Activated CD4-positive, alpha-beta T cell treated with anti-CD3 and anti-CD28 coated beads, Interleukin-2, amount 10 ng/mL, durations not matched to agents 7 days and 5 days (primary cell): ENCODE results near the gene MAST4. TPM values are rescaled to one million over a fixed set of nuclear protein-coding genes. Genes with fewer than 3 reads are reported as not detected.

Experiments
- CTCF ChIA-PET: fragments of 350-600 bp; sonication (Branson Sonifier 250); formaldehyde crosslinking; loops from one replicate; lab custom pipeline; 2021; ENCODE audit warnings: antibody characterized with exemption; lab: Charles Lee
- POLR2A ChIA-PET: fragments of 350-600 bp; sonication (Branson Sonifier 250); formaldehyde crosslinking; loops from one replicate; lab custom pipeline; 2021; ENCODE audit warnings: antibody characterized with exemption; lab: Charles Lee
- DNase-seq: peaks from one replicate; pipeline ENCODE4 v3.0.0-alpha.2; 2020
- H3K27ac Mint-ChIP-seq: one replicate; pipeline ENCODE4 v1.8.0; 2021; ENCODE audit warnings: mild to moderate bottlenecking, moderate library complexity, mixed read lengths
- H3K27me3 Mint-ChIP-seq: one replicate; pipeline ENCODE4 v1.8.0; 2021; ENCODE audit warnings: mixed read lengths
- H3K36me3 Mint-ChIP-seq: one replicate; pipeline ENCODE4 v1.8.0; 2021; ENCODE audit warnings: low read depth, mixed read lengths
- H3K4me1 Mint-ChIP-seq: one replicate; pipeline ENCODE4 v1.8.0; 2021; ENCODE audit warnings: mixed read lengths
- H3K4me3 Mint-ChIP-seq: one replicate; pipeline ENCODE4 v1.8.0; 2021; ENCODE audit warnings: mild to moderate bottlenecking, moderate library complexity, mixed read lengths
- H3K9me3 Mint-ChIP-seq: one replicate; pipeline ENCODE4 v1.8.0; 2021; ENCODE audit warnings: mixed read lengths
- total RNA-seq, 2 experiments: library from RNA; stranded (reverse); gene quantifications; one replicate each; pipeline ENCODE4 v1.2.3, GENCODE V29; 2021

Gene MAST4
- total RNA-seq, 2 experiments from 2014 or later, result 23.5 to 25.8 TPM

- DNase-seq, result no peak
- Mint-ChIP-seq H3K36me3 (no peaks in the 10 kb centered on the region), H3K9me3 (no peaks in the 10 kb centered on the region), H3K4me3 (no peak overlapping the region), H3K27me3 (peaks cover 16% of the 10 kb centered on the region), H3K4me1 (no peaks in the 10 kb centered on the region), H3K27ac (no peak overlapping the region)
- ChIA-PET POLR2A (no interaction called here), CTCF (interaction anchor here (0.5 kb wide), 1 partner anchor 1134 kb away, joined by 4 read pairs; no protein-coding TSS in a partner anchor)
These were observed 41.8 kb downstream of the MAST4 start for GRCh38 chr5:66637994-66638393.

- Mint-ChIP-seq H3K27ac (no peak overlapping the region), H3K36me3 (no peaks in the 10 kb centered on the region), H3K4me1 (no peaks in the 10 kb centered on the region), H3K27me3 (peaks cover 16% of the 10 kb centered on the region), H3K9me3 (no peaks in the 10 kb centered on the region), H3K4me3 (no peak overlapping the region)
- no peak for DNase-seq
- ChIA-PET CTCF (no interaction called here), POLR2A (no interaction called here)
These were observed 42.8 kb downstream of the MAST4 start for GRCh38 chr5:66639037-66639436.

GRCh38 chr5:66642538-66642937, 46.3 kb downstream of the MAST4 start:
- POLR2A ChIA-PET, result no interaction called here
- CTCF ChIA-PET, result interaction anchor here (1.1 kb wide), 1 partner anchor 46 kb away, joined by 3 read pairs; no protein-coding TSS in a partner anchor

GRCh38 chr5:66643387-66643786, 47.2 kb downstream of the MAST4 start:
- CTCF ChIA-PET, result interaction anchor here (0.7 to 1.1 kb wide), 2 partner anchors 25 to 45 kb away, joined by 3 read pairs; no protein-coding TSS in a partner anchor
- no peak for DNase-seq
- no peak overlapping the region for H3K4me3 Mint-ChIP-seq
- POLR2A ChIA-PET, result no interaction called here
- no peaks in the 10 kb centered on the region for H3K36me3 Mint-ChIP-seq
- H3K27ac Mint-ChIP-seq, result no peak overlapping the region
- H3K27me3 Mint-ChIP-seq, result peaks cover 16% of the 10 kb centered on the region
- H3K9me3 Mint-ChIP-seq, result no peaks in the 10 kb centered on the region
- H3K4me1 Mint-ChIP-seq, result no peaks in the 10 kb centered on the region

More at GRCh38 chr5:66642538-66642937, 46.3 kb downstream of the MAST4 start:
- H3K27me3 Mint-ChIP-seq, result peaks cover 16% of the 10 kb centered on the region
- H3K36me3 Mint-ChIP-seq, result no peaks in the 10 kb centered on the region
- no peak for DNase-seq
- H3K9me3 Mint-ChIP-seq, result no peaks in the 10 kb centered on the region
- H3K27ac Mint-ChIP-seq, result no peak overlapping the region
- no peaks in the 10 kb centered on the region for H3K4me1 Mint-ChIP-seq
- no peak overlapping the region for H3K4me3 Mint-ChIP-seq

- DNase-seq, result no peak
- CTCF ChIA-PET, result interaction anchor here (0.6 to 1.1 kb wide), 5 partner anchors 25 to 788 kb away, joined by 3 read pairs; no protein-coding TSS in a partner anchor
- Mint-ChIP-seq H3K9me3 (no peaks in the 10 kb centered on the region), H3K4me1 (no peaks in the 10 kb centered on the region), H3K36me3 (no peaks in the 10 kb centered on the region), H3K27me3 (peaks cover 11% of the 10 kb centered on the region), H3K4me3 (no peak overlapping the region), H3K27ac (no peak overlapping the region)
- POLR2A ChIA-PET, result no interaction called here
These were observed 47.9 kb downstream of the MAST4 start for GRCh38 chr5:66644111-66644510.

- H3K27ac Mint-ChIP-seq, result no peak overlapping the region
- H3K4me1 Mint-ChIP-seq, result no peaks in the 10 kb centered on the region
- H3K27me3 Mint-ChIP-seq, result peaks cover 9% of the 10 kb centered on the region
- DNase-seq, result no peak
- ChIA-PET POLR2A (no interaction called here), CTCF (interaction anchor here (0.7 to 1.1 kb wide), 2 partner anchors 47 to 60 kb away, joined by 3 read pairs; no protein-coding TSS in a partner anchor)
- H3K9me3 Mint-ChIP-seq, result no peaks in the 10 kb centered on the region
- no peak overlapping the region for H3K4me3 Mint-ChIP-seq
- no peaks in the 10 kb centered on the region for H3K36me3 Mint-ChIP-seq
These were observed 48.8 kb downstream of the MAST4 start for GRCh38 chr5:66645039-66645438.

GRCh38 chr5:66646570-66646969, 50.4 kb downstream of the MAST4 start:
- no peak overlapping the region for H3K27ac Mint-ChIP-seq
- POLR2A ChIA-PET, result no interaction called here
- CTCF ChIA-PET, result no interaction called here

GRCh38 chr5:66647146-66647856, 51.1 kb downstream of the MAST4 start:
- ChIA-PET POLR2A (no interaction called here), CTCF (no interaction called here)
- H3K4me1 Mint-ChIP-seq, result no peaks in the 10 kb centered on the region

More at GRCh38 chr5:66646570-66646969, 50.4 kb downstream of the MAST4 start:
- DNase-seq, result no peak
- Mint-ChIP-seq H3K36me3 (no peaks in the 10 kb centered on the region), H3K27me3 (peaks cover 9% of the 10 kb centered on the region), H3K4me3 (no peak overlapping the region), H3K4me1 (no peaks in the 10 kb centered on the region), H3K9me3 (peaks cover 4% of the 10 kb centered on the region)

GRCh38 chr5:66652818-66653217, 56.6 kb downstream of the MAST4 start:
- H3K27ac Mint-ChIP-seq, result no peak overlapping the region
- DNase-seq, result no peak
- POLR2A ChIA-PET, result interaction anchor here (0.6 kb wide), 1 partner anchor 58 kb away, joined by 4 read pairs; no protein-coding TSS in a partner anchor
- no peak overlapping the region for H3K4me3 Mint-ChIP-seq
- H3K4me1 Mint-ChIP-seq, result no peaks in the 10 kb centered on the region
- H3K27me3 Mint-ChIP-seq, result peaks cover 6% of the 10 kb centered on the region
- H3K9me3 Mint-ChIP-seq, result peaks cover 10% of the 10 kb centered on the region
- H3K36me3 Mint-ChIP-seq, result no peaks in the 10 kb centered on the region
- CTCF ChIA-PET, result interaction anchor here (1.4 kb wide), 2 partner anchors 18 to 27 kb away, joined by 3 to 4 read pairs; no protein-coding TSS in a partner anchor

More at GRCh38 chr5:66647146-66647856, 51.1 kb downstream of the MAST4 start:
- Mint-ChIP-seq H3K27ac (no peak overlapping the region), H3K27me3 (peaks cover 6% of the 10 kb centered on the region), H3K9me3 (peaks cover 7% of the 10 kb centered on the region), H3K36me3 (no peaks in the 10 kb centered on the region), H3K4me3 (no peak overlapping the region)
- DNase-seq, result no peak

GRCh38 chr5:66653325-66653724, 57.1 kb downstream of the MAST4 start:
- Mint-ChIP-seq H3K4me3 (no peak overlapping the region), H3K27me3 (peaks cover 6% of the 10 kb centered on the region), H3K4me1 (no peaks in the 10 kb centered on the region), H3K9me3 (peaks cover 10% of the 10 kb centered on the region), H3K27ac (no peak overlapping the region), H3K36me3 (no peaks in the 10 kb centered on the region)
- POLR2A ChIA-PET, result no interaction called here
- CTCF ChIA-PET, result interaction anchor here (1.4 kb wide), 1 partner anchor 26 kb away, joined by 3 read pairs; no protein-coding TSS in a partner anchor
- DNase-seq, result no peak

GRCh38 chr5:66655395-66656324, 59.5 kb downstream of the MAST4 start:
- no peak for DNase-seq
- Mint-ChIP-seq H3K4me3 (no peak overlapping the region), H3K4me1 (no peaks in the 10 kb centered on the region), H3K9me3 (peaks cover 9% of the 10 kb centered on the region), H3K36me3 (no peaks in the 10 kb centered on the region), H3K27me3 (peaks cover 11% of the 10 kb centered on the region), H3K27ac (no peak overlapping the region)
- ChIA-PET CTCF (no interaction called here), POLR2A (no interaction called here)

GRCh38 chr5:66658516-66658915, 62.3 kb downstream of the MAST4 start:
- no peak for DNase-seq
- no peak overlapping the region for H3K27ac Mint-ChIP-seq
- no peaks in the 10 kb centered on the region for H3K36me3 Mint-ChIP-seq
- POLR2A ChIA-PET, result no interaction called here
- no peaks in the 10 kb centered on the region for H3K9me3 Mint-ChIP-seq
- H3K4me3 Mint-ChIP-seq, result no peak overlapping the region
- peaks cover 16% of the 10 kb centered on the region for H3K27me3 Mint-ChIP-seq
- H3K4me1 Mint-ChIP-seq, result no peaks in the 10 kb centered on the region
- CTCF ChIA-PET, result no interaction called here
